NK-92 treated with Interleukin-12 subunit alpha and Interleukin-12 subunit beta, amount 100 ng/mL, for 24 hours (cell line): ENCODE measurements around the gene CDK1.

Experiments used
- DNase-seq: peaks from one replicate; lab custom pipeline; 2025; lab: John Stamatoyannopoulos, UW

The CDK1 gene

DNA sequence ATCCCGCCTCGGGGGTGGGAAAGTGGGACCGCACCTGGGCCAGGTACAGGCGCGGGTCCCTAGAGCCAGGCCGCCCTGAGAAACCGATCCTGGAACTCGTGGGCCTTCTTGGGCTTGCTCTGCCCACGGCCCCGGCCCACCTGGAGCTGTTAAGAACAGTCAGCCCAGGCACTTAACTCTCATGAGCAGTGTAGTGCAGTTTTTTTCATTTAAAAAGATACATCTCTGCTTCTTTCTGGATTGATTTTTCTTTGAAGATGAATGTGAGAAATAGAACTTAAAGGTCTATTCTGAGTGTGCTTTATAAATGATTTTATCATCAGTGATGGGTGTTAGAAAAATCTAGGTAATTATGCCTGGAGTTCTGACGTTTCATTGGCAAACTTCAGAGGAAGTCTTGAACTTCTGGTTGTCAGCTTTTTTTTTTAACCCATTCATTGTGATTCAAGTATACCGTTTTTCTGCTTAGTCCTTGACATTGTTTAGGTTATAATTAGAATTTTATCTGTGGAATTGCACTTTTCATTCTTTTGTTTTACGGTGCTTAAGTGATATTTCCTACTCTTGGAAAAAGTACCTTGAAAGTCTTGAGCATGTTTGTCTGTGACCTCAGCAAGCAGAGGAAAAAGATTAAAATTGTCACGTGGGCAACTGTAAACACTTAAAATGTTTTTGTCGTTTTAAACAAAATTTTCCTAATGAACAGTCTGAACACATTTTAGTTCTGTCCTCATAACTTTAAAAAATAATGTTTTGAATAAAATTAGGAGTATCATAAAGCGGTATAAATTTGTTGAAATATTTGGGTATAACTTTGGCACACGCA lies 906 bp downstream of the CDK1 start:
- DNase-seq: no peak

DNA sequence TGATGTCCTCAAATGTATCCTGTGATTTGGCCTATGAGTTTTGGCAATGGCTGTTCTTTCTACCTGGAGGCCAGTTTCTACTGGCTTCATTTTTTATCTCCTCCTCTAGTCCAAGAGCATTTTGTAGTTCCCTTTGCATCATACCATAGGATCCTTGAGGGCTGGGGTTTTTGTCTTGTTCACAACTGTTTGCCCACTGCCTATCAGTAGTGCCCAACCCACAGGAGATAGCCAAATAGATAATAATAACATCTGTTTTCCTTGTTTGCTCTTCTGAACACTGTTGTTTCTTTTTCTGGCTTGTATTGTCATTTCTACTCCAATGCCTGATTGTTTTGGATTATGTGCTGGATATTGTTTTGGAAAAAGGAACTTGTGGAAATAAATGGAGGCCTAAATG lies 3.4 kb downstream of the CDK1 start:
- DNase-seq: no peak

DNA sequence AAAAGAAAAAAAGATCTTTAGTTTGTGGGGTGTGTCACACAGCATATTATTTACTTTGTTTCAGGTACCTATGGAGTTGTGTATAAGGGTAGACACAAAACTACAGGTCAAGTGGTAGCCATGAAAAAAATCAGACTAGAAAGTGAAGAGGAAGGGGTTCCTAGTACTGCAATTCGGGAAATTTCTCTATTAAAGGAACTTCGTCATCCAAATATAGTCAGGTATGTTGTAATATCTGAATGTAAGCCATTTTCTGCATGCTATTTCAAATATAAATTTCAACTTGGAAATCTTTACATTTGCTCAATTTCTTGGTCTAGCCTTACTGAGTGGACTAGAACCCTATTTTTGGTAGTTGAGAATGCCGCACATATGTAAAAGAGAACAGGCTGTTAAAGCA lies 6.4 kb downstream of the CDK1 start:
- no peak for DNase-seq

DNA sequence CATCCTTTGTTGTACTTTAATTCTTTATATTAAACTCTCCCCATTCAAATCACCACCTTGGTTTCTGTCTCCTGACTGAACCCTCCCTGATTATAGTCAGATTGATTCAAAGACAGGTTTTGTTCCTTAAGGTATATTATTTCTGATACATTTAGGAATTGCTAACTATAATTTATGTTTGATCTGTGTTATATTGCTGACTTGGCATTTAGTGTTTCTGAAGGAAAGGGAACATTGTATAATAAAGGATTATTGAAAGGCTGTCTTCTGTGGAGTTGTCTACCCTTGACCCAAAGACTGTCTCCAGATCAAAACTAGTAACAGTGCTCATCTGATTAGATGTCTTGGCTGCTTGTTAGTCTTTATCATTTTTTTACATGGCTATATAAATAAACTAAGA lies 10.3 kb downstream of the CDK1 start:
- no peak for DNase-seq

DNA sequence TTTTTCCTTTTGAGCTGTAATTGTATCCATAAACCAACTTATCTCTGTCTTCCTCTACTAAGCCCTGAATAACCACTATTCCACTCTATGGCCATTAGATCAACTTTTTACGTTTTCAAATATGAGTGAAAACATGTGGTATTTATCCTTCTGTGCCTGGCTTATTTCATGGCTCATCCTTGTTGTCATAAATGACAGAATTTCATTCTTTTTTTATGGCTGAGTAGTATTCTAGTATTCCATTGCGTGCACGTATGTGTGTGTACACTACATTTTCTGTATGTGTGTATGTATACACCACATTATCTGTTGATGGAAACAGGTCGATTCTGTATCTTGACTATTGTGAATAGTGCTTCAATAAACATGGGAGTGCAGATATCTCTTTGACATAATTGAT lies 11.1 kb downstream of the CDK1 start:
- no peak for DNase-seq

DNA sequence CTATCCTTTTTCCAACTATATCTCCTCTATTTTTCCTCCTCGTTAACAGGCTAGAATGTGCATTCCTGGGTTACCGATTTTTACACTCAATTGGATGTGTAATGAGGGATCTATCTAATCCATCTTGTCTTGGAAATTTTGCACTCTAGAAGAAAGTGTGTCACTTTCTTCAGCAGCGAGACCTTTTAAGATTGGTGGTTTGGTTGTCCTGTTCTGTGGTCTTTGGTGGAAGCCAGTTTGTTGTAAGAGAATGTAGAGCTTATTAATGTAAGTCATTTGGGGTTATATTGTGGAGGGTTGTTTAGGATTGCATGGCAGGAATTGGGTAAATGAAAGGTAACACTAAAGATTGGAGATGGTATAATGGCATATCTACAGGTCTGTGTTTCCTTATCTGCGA lies 16.7 kb downstream of the CDK1 start:
- DNase-seq: no peak

DNA sequence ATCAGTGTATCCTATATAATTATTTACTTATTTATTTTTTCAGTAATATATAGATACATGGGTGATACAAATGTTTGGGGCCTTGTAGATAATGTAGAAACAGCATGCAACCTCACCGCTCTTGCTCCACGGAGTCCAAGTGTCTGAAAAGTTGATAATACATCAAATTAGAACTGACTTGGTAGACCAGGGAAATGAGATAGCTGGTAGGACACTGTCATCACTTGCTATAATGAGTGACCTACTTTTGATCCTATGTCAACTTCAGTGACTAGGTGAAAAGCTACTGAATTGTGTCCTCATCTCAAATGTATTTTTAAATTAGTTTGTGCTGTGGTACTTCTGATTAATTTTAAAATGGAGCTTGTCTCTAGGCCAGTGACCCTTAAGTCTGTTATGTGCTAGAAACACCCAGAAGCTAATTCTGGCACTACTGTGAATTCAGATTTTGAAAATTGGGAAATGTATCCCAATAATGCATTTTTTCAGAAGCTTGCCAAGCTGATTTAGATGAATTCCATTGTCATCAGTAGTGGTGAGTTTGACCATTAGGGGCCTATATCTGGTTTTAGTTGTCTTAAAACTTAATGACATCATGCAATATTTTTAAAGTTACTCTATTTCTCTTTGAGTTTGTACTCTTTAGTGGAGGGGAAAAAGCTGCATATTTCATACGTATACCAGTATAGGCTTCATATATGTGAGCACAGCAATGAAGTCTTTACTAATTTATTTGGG lies 17.4 kb downstream of the CDK1 start:
- DNase-seq: no peak

DNA sequence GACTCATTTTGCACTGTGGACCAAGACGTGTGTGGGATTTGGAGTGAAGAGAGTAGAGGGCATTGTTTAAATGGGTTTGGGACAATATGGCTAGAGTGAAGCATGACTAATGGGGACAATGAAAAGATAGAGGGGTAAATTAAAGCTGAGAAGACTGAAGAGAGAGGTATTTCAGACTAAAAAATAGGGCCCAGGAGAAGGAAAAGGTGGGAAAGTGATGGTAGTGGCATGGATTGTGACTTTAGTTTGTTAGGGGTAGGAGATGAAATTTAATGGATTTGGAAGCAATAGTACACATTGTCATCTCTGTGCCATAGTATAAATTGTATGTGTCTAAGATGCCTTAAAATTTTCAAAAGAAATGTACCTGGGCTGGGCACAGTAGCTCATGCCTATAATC lies 18.2 kb downstream of the CDK1 start:
- no peak for DNase-seq

DNA sequence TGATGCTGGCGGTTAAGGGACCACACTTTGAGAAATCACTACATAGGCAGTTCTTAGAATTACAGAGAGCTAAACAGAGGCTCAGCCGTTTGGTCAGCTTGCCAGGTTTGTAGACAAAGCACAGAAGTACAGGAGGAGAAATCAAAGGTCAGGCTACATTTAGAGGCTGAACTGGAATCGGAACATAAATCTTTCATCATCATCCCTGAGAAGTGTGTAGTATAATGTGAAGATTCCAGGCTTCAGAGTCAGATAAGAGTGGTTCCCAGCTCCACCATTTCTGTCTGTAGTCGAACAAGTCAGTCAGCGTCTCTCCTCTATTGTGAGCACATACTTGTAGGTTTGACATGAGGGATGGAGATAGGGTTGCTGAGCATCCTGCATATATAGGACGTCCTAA lies 18.9 kb downstream of the CDK1 start:
- DNase-seq: no peak

DNA sequence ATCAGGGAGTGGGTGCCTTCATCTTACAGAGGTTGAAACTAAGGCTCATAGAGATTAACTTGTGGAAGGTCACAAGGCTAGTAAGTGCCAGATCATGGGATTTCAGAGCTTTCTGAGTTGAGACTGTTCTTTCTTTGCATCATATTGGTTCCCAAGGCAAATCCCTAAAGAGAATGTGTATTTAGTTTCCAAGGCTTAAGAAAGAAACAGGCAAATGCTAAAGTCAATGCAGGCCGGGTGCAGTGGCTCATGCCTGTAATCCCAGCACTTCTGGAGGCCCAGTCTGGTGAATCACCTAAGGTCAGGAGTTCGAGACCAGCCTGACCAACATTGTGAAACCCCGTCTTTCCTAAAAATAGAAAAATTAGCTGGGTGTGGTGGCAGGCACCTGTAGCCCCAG lies 19.8 kb downstream of the CDK1 start:
- no peak for DNase-seq

DNA sequence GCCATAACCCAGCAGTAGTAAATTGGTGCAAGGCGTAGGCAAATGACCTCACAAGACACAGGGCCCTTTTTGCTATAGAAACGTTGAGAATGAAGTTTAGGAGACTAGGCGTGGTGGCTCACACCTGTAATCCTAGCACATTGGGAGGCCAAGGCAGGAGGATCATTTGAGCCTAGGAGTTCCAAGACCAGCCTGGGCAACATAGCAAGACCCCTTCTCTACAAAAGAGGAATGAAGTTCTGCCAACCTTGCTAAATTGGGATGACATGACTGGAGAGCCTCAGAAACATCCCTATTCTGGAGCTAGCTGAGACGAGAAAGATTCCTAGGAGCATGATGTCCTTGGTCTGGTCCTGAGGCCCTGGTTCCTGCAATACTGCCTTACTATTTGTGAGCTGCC lies 20.6 kb downstream of the CDK1 start:
- DNase-seq: no peak

DNA sequence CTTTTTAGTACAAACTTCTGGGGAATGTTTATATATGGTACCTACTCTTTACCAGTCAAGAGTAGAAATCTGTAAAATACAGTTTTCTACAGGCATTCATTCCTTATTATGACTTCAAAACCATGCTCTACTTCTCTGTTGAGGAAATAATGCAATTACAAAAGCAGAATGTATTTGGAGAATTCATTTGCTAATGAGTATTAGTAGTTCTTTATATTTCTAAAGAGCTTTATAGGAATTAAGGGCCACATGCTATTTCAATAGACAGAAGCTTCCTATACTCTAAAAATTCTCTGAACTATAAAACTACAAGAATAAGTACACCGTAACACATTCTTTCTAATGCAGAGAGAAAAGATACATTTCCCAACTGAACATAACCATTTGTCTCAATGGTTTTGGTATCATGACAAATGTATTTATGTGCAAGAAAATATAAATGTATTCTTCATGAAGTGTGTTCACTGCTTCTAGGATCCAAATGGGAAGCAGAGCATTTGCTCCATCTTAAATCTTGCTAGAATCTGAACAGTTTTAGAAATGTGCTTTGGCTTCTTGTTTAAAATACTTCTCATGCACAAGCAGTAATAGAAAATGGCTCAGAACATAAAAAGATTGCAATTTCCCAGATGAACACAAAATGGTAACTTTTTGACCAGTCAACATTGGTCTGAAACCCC lies 21.8 kb downstream of the CDK1 start:
- DNase-seq: no peak

DNA sequence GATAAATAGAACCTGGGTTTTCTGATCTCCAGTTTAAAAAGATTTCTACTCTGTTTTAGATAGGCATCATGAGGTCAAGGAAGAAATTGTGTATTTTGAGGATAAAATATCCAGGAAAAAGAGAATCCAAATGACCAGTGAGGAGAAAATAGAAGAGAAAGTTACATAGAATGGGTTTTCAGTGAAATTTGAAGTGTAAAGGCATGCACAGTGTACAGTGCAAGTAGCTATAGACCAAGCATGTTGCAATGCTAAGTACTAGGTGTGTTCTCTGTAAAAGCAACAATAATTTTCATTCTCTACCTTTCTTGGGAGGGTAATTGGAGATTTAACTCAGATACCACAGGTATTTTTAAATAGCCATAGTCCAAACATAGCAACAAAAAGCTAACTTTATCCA lies 22.6 kb downstream of the CDK1 start:
- DNase-seq: no peak

DNA sequence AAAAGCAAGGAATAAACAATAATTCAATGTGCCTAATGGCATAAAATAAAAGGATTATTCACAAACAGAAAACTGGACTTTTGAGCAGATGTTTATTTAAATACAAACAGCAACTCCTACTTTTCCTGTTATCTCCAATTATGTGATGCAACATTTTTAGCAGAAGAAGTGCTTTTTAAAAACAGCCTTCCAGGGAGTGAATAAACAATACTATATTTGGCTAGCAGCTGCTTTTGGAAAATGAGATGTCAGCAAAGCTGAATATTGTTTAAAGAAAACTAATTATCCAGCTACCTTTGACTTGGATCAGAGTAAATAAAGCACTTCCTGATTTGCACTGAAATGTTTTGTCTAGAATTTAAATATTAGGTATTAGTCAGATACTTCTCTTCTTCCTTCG lies 23.2 kb downstream of the CDK1 start:
- no peak for DNase-seq

DNA sequence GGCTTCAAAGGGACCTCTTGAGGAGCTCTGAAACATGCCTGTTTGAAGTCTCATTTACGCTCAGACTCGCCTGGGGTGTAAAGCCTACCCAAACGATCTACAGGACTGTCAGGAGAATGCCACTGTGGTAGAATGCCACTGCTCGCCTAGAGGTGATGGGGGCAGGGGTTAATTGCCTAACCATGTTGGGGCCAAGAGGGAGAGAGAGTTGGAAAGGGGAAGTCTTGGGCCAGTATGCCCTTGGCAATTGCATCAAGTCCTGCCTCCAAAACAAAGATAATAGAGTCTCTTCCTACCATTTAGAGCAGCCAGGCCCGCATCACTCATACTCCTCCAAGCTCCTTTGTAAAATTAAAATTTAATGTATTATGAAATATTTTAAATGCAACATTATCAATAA lies 25.2 kb downstream of the CDK1 start:
- no peak for DNase-seq

DNA sequence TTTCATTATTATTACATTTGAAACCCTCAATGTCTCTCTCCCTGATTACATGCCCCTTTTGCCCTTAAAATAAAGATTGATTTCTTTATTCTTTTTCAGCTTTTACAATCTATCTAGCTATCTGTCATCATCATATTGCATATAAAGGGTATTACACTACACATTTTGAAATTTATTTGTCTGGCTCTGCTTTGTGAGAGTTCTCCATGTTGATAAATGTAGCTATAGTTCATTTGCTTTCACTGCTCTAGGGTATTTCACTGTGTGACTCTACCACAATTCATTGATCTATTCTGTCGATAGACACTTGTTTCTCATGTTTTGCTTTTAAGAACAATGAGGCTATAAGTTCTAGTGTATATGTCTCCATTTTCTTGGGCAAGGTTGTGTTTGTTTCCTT lies 25.6 kb downstream of the CDK1 start:
- DNase-seq: no peak

DNA sequence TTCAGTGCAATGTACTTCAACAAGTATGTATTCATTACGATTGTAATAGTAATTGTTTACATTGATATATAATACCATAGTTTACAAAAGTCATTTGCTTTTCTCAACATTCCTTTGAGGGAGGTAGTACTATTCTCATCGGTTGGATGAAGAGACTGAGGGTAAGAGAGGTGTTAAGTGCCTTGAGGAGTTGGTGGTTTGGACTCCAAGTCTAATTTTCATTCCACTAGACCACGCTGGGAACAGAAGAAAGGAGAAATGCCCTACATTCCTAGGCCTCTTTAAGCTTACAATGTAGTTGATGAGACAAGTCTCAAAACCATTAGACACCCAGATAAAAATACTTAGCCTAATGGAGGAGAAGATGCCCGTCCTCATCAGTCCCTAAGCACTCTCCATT lies 28.6 kb downstream of the CDK1 start:
- no peak for DNase-seq

DNA sequence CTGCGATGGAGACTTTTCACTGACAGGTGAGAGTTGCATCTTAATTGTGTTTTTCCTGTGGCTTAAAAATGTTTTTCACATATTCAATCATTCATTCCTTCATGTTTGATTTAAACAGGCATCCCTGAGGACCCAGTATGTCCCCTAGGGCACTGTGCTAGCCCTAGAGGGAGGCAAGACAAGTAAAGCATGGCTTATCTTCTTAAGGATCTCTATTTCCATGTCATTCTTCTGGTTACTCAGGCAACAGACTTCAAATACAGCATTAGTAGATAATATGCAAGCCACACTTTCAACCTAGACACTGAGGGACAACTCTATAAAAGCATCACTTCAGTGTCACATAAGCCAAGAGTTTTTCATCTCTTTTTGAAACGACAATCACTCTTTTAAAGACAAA lies 29.2 kb downstream of the CDK1 start:
- DNase-seq: no peak

DNA sequence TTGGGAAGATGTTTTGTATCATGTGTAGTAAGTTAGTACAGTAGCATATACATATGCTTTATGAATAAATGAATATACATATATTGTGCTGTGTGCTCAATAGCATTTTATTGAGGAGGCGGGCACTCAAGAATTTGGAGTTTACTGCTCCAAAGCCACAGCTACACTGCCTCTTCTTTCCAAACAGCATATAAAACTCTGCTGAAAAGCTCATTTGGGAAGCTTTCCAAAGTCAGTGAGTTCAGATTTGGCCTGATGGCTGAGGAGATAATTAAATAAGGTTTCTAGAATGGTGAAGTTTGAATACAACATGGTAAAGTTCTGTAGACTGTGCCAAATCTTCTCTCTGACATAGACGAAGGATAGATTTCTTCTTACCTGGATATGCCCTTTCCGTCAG lies 29.8 kb downstream of the CDK1 start:
- DNase-seq: no peak

DNA sequence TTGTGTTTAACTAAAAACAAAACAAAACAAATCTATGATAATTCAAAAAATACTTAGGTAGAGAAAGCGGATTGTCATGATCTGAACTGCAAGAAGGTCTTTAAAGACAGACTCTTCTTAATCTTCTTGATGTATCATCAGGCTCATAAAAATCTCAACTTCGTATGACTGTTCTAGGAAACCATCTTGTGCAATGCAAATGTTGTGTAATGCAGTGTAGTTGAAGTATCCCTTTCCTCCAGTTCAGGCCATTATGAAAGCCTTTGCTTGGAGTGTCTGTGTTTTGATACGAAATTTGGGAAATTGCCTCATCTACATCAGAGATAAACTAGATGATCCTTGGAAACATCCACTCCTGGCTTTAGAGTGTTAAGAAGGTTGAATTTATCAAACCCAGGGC lies 30.9 kb downstream of the CDK1 start:
- no peak for DNase-seq

DNA sequence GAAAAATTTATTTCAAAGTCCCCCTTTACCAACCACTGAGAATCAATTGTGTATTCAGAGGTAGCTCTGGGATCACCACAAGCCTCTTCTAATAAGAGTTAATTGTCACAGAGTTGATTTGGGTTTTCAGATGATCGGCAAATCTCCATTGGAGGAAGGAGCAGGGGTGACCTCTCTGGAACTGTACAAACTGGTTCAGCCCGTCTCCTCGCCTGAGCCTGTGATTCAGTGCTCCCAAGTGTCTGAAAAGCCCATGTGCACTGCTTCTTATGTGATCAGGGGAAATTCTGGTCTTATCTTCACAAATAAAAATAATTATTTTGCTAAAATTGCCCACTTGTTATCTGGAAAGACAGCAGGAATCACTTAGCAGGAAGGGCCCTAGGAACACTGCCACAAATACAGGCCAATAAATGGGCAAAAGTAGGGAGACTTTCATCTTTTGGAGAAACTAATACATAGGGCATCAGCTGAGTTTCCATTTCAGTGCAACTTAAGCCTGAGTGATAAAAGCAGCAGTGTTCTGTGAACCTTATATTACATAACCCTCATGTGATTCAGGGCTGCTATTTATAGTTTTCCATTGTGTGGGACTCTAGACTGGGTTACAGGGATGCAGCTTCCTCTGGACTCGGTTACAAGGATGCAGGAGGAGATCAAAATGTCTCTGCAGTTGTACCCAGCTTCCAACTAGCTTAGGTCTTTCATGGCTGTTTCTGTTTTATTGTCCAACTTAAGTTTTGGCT lies 32.3 kb downstream of the CDK1 start:
- DNase-seq: no peak

DNA sequence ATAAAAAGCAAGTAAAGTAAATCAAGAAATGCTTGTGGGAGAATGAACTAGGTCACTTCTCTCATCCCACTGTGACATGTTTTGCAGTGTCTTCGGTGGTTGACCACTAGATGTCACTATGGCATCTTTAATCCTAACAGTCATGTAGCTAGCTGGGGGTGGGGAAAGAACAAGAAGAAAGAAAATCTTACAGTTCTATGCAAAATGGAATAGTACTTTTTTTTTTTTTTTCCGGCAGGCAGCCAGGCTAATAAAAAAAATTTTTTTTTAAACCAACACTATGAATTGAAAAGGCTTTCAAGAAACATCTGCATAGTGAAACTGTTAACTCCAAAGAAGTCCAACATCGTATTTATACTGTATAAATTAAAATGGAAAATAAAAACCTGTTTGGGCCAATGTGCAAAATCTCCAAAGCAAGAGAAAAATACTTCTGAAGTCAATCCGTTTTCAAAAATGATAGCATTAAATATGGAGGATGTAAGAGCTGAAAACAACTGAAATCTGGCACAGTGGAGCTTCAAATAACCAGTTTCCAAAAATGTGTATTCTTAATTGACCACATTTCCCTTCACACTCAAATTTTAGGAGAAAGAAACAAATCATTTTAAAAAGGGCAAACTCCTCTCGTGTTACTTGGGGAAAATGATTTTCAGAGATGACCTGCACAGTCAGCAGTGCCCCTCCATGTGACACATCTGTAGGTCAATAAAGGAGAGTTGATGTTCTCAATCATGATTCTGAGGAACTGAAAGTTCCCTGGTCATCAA lies 38.5 kb downstream of the CDK1 start:
- peak; percentile 3 for DNase-seq
